Measurements from ENCODE around the gene ABCC1. TPM values are rescaled to one million over a fixed set of nuclear protein-coding genes. Genes with fewer than 3 reads are reported as not detected.
A peak's percentile ranks its signal among the peaks of the same experiment; 100 is the strongest.

The ABCC1 gene
- total RNA-seq, 1 experiment from 2014 or later: 14.6 TPM

DNA sequence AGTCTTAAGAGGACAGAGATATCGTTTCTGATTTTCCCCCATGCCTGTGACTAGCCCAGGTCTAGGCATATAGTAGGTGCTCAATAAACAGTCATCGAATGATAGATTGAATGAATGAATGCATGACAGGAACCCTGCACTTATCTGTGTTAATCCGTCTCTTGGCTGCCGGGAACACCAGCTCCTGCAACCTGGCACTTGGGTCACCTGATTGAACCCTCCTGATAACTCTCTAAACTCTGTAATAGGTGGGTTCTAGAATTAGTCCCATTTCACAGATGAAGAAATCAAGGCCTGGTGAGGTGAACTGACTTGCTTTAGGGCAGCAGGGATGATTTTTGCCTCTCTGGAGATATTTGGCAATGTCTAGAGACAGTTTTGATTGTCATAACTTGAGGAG is 43.7 kb downstream of the ABCC1 start:
- DNase-seq (ENCODE audit: low spot score): no peak

DNA sequence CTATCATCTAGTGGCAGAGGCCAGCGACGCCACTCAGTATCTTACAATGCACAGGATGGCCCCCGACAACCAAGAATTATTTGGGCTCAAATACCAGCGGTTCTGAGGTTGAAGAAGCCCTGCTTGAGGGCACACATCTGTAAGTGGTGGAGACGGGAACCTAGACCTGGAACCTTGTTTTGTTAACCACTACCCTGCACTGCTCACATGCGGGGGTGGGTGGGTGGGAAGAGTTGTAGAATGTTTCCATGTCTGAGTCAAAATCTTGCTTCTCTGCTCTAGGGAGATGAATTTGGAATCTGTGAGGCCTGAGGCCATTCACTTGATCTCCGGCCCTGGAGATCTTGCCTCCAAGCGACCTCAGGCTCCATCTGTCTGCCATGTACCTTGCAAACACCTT is 44.1 kb downstream of the ABCC1 start:
- no peak for DNase-seq (ENCODE audit: low spot score)

DNA sequence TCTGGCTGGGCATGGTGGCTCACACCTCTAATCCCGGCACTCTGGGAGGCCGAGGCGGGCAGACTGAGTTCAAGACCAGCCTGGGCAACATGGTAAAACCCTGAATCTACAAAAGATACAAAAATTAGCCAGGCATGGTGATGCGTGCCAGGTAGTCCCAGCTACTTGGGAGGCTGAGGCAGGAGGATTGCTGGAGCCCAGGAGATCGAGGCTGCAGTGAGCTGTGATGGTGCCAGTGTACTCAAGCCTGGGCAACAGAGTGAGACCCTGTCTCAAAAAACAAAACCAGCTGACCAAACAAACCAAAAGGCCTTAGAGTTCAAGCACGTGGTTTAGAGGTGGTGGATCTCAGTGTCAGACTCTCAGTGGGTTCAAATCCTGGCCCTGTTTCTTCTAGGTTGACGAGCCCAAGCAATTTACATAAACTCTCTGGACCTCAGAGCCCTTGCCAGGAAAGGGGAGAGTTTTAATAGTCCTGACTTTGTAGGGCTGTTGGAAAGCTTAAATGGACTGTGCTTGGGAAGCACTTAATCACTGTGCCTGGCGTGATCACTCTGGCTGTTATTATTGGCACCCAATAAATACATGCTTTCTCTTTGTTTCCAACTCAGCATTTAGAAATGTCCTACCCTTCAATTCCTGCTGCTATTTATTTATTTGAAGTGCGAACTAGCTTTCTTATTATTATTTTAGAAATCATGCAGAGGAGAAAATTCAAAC is 44.7 kb downstream of the ABCC1 start:
- no peak for DNase-seq (ENCODE audit: low spot score)

DNA sequence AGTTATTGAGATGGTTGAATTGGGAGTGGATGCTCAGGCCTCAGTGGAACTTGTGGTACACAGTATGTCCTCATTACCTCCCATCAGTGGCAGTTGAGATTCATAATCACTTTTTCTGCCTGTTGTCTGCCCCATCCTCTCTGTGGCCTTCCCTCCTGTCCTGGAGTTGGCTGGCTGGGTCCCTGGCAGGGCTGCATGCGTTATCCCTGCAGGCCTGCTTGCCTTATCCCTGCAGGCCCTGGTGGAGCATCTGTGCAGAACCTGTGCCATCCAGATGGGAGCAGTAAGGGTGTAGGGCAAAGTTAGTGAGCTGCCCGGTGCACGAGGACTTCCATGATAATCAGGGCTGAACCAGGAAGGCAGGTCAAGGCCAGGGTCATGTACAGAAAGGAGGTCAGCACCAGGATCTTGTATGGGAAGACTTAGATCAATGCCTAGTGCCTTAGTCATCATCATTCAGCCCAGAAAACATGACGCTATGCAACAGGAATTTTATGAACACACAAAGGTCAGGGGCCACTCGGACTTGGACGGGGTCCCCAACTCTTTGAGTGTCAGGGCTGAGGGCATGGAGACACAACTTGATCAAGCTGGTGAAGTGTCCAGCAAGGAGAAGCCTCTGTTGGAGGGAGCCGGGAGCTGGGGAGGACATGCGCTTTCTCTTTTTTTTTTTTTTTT is 47.2 kb downstream of the ABCC1 start:
- DNase-seq (ENCODE audit: low spot score): peak; percentile 95

DNA sequence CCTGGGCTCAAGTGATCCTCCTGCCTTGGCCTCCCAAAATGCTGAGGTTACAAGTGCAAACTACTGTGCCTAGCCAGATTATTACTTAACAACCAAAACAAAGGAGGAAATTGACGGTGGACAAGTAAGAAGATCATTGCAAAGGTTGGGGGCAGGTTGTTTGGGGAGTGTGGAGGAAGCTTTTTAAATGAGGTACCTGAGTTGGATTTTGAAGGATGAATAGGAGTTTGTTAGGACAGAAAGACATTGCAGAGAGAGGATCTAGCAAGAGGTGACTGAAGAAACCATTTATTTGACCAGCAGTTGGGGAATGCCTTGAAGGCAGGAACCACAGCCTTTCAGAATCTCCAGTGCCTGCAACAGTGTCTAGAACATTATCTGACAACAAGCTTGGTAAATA is 51.3 kb downstream of the ABCC1 start:
- DNase-seq (ENCODE audit: low spot score): no peak

DNA sequence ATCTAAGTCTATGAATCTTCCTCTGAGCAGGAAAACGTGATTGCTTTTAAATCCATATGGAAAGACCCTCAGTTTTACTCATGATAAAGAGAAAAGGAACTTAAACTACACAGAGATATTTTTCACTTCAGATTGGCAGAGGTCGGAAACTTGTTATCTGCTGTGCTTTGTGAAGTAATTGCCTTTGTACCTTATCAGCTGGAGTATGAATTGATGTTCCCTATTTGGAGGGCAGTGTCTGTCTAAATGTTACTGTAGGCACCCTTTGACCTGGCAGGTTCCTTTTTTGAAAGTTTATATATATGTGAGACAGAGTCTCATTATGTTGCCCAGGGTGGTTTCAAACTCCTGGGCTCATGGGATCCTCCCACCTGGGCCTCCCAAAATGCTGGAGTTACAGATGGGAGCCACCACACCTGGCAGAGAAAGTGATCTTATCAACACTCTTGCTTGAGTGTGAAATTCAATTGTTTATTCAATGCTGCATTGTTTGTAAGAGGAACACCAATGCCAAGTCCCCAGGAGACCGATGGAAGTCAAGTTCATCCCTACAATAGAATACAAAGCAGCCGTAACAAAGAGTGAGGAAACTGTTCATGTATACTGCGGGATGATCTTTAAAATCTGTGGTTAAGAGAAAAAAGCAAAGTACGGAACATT is 52.3 kb downstream of the ABCC1 start:
- DNase-seq (ENCODE audit: low spot score): no peak

DNA sequence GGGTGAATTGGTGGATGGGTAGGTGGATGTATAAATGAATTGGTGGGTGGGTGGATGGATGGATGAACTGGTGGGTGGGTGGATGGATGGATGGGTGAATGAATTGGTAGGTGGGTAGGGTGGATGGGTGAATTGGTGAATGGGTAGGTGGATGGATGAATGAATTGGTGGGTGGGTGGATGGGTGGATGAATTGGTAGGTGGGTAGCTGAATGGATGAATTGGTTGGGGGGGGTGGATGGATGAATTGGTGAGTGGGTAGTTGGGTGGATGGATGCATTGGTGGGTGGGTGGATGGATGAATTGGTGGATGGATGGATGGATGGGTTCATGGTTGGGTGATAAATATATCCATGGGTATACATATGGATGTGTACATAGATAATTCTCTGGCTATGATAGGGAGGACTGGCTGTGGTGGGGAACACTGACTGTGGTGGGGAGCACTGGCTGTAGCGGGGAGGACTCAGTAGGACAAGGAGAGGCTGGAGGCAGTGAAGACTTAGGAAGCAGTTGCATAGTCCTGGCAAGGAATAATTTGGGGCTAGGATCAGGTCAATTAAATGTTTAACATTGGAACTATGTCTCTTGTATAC is 54.4 kb downstream of the ABCC1 start:
- no peak for DNase-seq (ENCODE audit: low spot score)

DNA sequence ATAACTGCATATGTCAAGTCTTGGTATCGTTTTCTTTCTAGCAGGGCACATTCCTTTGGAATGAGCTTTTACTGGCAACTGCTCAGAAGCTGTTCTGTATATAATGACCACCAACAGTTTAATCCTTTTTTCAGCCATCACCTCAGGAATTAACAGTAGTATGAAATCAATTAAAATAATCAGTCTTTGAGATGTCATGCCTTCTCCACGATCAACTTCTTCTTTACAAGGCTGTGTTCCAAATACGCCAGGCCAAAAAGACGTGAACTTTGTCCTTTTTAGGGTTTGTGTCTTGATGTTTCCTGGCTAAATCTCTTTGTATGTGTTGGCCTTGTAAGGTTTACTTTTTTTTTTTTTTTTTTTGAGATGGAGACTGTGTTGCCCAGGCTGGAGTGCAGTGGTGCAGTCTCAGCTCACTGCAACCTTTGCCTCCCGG is 54.9 kb downstream of the ABCC1 start:
- DNase-seq (ENCODE audit: low spot score): peak; percentile 80

DNA sequence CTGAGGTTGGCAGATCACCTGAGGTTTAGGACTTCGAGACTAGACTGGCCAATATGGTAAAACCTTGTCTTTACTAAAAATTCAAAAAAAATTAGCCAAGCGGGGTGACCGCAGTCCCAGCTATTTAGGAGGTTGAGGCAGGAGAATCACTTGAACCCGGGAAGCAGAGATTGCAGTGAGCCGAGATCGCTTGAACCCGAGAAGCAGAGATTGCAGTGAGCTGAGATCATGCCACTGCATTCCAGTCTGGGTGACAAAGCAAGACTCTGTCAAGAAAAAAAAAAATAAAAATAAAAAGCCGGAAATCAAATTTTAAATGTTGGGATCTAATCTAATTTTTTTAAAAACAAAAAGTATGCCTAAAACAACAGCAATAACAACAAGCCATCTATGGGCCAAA is 56.3 kb downstream of the ABCC1 start:
- no peak for DNase-seq (ENCODE audit: low spot score)

DNA sequence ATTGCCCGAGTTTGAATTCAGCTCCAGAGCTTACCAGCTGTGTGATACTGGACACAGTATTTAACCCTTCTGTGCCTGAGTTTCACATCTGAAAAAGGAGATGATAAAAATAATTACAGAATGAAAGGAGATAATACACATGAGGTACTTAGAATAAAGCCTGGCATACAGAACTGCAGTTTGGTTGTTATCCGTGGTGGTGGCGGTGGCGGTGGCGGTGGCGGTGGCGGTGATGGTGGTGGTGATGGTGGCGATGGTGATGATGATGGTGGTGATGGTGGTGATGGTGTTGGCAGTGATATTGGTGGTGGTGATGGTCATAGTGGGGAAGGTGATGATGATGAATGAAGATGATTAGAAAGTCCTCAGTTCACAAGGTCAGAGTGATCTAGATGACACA is 57.2 kb downstream of the ABCC1 start:
- DNase-seq (ENCODE audit: low spot score): no peak

DNA sequence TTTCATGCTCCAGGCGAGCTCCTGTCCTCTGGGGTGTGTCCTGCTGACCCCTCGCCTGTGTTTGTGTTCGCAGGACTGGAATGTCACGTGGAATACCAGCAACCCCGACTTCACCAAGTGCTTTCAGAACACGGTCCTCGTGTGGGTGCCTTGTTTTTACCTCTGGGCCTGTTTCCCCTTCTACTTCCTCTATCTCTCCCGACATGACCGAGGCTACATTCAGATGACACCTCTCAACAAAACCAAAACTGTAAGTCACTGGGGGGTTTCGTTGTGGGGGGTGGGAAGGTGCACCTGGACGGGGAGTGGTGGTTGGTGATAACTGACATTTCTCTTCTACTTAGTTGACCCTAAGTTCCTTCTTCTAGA is 58.3 kb downstream of the ABCC1 start:
- DNase-seq (ENCODE audit: low spot score): no peak

DNA sequence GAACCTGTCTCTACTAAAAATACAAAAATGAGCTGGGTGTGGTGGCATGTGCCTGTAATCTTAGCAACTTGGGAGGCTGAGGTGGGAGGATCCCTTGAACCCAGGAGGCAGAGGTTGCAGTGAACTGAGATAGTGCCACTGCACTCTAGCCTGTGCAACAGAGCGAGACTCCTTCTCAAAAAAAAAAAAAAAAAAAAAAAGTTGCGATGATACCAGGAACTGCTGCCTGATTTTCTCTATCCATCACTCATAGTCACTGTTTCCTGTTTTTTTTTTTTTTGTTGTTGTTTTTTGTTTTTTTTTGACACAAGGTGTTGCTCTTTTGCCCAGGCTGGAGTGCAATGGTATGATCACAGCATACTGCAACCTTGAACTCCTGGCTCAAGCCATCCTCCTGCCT is 59.2 kb downstream of the ABCC1 start:
- DNase-seq (ENCODE audit: low spot score): no peak

DNA sequence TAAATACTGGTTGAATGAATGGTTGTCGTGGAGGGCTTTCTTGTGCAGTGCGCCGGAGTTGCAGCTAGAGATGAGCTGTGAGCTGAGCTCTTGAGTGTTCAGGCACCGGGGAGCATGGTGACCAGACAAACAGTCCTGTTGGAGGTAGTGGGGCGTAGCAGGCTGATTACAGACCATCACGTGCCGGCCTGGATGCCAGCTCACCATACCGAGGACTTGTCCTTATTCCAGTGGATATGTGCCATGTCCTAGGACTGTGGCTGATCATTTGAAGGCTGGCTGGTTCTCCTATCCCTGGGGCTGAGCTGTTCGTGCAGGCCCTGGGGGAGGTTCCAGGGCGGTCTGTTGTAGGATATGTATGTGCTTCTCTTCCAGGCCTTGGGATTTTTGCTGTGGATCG is 60.0 kb downstream of the ABCC1 start:
- DNase-seq (ENCODE audit: low spot score): no peak

DNA sequence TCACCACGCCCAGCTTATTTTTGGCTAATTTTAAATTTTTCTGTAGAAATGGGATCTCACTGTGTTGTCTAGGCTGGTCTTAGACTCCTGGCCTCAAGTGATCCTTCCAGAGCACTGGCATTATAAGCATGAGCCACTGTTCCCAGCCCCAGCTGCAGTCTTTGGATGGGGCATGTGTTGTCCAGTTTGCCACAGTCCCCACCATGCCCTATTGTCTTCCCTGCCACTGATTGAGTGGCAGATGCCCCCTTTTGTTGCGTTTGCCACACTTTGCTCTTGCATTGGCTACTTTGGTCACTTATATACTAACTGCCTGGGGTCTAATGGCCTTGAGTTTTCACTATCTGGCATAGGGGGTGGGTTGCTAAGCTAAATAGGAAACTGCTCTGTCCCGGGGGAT is 60.8 kb downstream of the ABCC1 start:
- no peak for DNase-seq (ENCODE audit: low spot score)

DNA sequence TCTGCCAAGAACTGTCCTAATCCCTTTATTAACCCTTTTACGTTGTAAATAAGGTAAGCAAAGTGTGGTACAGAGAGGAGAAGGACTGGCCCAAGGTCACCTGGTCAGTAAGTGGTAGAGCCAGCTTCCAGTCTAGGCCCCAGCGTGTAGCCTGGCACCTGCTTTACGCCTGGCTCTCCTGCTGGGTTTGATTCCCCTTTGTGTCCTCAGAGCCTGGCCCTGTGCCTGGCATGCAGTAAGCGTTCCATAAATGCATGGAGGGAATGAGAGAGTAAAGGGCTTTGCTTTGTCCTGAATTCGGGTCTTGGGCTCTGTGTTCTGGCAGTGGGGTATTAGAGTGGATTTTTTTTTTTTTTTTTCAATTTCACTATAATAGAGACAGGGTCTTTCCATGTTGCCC is 62.7 kb downstream of the ABCC1 start:
- DNase-seq (ENCODE audit: low spot score): no peak

DNA sequence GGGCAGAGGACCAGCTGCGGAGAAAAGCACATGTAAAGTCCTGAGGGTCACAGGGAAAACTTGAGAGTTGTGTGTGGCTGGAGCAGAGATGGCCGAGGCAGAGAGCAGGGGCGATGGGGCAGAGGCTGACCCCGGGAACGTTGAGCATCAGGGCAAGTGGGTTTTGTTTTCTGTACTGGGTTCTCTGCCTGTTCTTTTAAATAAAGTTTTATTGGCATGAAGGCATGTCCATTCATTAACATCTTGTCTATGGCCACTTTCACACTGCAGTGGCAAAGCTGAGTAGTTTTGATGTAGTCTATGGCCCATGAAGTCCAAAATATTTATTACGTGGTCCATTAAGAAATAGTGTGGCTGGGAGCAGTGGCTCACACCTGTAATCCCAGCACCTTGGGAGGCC is 64.4 kb downstream of the ABCC1 start:
- DNase-seq (ENCODE audit: low spot score): no peak

DNA sequence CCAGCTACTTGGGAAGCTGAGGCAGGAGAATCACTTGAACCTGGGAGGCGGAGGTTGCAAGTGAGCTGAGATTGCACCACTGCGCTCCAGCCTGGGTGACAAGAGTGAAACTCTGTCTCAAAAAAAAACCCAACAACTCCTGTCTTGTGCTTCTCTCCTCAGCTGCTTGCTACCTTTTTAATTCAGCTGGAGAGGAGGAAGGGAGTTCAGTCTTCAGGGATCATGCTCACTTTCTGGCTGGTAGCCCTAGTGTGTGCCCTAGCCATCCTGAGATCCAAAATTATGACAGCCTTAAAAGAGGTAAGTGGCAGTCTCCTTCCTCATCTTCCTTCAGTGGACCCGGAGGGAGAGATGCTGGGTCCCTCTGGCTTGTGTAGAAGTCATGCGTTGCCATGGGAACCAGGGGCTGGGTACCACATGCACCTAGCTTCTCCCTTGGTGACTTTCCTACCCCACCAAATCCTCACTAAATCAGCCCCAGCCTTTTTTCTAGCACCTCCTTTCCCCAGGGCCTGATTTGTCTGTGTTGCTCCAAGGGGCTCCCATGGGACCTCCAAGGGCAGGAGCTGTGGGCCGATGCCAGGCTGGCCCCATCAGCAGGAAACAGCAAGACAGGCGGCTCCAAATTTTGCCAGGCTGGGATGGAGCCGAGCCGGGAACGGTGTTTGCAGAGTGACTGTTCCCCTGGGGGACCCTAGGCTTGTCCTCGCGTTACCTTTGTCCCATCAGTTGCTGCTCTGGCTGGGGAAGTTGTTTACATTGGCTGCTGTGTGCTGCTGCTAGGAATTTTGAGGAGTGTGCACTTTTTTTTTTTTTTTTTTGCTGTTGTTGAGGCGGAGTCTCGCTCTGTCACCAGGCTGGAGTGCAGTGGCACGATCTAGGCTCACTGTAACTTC is 65.2 kb downstream of the ABCC1 start:
- DNase-seq (ENCODE audit: low spot score): peak; percentile 61

DNA sequence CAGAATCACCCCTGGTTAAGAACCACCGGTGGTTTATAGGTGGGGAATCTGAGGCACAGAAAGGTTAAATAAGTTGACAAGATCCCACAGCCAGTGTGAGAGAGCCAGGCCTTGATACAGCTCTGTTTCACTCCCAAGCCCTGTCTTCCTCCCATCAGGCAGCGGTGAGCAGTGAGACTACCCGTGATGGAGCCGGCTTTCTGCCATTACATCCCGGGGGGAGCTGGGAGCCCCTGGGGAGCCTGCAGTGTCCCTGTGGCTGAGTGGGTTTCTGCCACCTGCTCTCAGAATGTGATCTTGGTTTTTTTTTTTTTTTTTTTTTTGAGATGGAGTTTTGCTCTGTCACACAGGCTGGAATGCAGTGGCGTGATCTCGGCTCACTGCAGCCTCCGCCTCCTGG is 66.4 kb downstream of the ABCC1 start:
- DNase-seq (ENCODE audit: low spot score): no peak

DNA sequence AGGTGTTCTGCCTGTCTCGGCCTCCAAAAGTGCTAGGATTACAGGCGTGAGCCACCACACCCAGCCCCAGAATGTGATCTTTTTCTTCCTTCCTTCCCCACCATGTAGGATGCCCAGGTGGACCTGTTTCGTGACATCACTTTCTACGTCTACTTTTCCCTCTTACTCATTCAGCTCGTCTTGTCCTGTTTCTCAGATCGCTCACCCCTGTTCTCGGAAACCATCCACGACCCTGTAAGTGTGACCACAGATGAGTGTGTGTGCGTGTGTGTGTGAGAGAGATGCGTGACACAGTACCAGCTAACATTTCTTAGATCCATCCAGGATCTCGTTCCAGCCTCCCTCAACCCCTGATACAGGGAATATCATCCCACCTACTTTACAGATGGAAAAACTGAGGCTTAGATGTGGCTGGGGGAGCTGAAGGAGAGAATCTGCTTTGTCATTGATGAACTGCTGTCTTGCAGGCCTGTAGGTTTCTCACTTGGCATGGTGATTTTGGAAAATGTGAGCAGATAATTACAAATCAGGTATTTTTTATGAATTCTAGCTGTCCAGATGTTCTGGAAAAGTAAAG is 67.1 kb downstream of the ABCC1 start:
- no peak for DNase-seq (ENCODE audit: low spot score)

DNA sequence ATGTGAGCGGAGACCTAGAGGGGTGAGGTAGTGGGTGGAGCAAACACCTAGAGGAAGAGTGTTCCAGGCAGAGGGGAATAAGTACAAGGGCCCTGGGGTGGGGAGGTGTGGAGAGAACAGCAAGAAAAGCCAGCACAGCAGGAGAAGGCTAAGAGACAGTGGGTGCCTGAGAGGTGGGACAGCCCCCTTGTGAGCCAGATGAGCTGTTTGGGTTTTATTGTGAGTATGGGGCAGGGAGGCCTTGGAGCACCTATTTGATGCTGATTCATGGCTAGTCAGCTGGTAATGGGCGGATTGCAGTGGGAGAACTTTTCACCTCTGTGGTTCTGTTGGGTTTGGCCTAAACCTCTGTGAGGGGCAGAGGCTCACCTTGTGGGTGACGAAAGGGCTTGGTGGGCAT is 68.4 kb downstream of the ABCC1 start:
- DNase-seq (ENCODE audit: low spot score): peak; percentile 62

DNA sequence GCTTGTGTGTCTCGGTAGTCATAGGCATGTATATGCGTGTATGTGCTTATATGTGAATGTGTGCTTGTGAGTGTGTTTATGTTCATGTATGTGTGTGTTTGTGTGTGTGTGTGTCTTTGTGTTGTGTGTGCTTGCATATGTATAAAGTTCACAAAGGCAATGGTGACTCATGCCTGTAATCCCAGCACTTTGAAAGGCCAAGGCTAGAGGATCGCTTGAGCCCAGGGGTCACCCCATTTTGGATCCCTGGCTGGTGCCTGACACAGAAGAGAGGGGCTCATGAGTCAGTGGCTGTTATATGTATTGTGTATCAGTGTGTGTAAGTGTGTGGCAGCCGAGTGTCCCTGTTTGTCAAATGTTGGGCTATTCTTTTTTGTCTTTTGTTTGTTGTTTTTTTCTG is 69.3 kb downstream of the ABCC1 start:
- no peak for DNase-seq (ENCODE audit: low spot score)

Data from A172 (cell line).